ENCODE data around the gene ATM.

The ATM gene

GRCh38 chr11:108222574-108223347 is at the start of gene ATM, which contains the start of gene NPAT:
Gene ATM (plus strand): TSS chr11:108223067. CDS start chr11:108227625, 4,558 bp downstream.
Gene NPAT (minus strand): TSS chr11:108222638. CDS start chr11:108222536, 102 bp downstream.
- DNase-seq, result peak; percentile 97 to 98

GRCh38 chr11:108177570-108177969 is 45.3 kb upstream of the ATM start:
- no peak for DNase-seq

GRCh38 chr11:108193725-108194124 is 29.1 kb upstream of the ATM start:
- DNase-seq, result no peak

GRCh38 chr11:108196901-108197300 is 26.0 kb upstream of the ATM start:
- no peak for DNase-seq

GRCh38 chr11:108197351-108197750 is 25.5 kb upstream of the ATM start:
- DNase-seq, result no peak

GRCh38 chr11:108198833-108199232 is 24.0 kb upstream of the ATM start:
- DNase-seq, result no peak

GRCh38 chr11:108199446-108200321 is 23.2 kb upstream of the ATM start:
- DNase-seq, result peak; percentile 74 to 81

GRCh38 chr11:108203075-108203474 is 19.8 kb upstream of the ATM start:
- DNase-seq, result no peak

- DNase-seq, result no peak
These were observed 18.5 kb upstream of the ATM start for GRCh38 chr11:108204376-108204775.

GRCh38 chr11:108204929-108205499 is 17.9 kb upstream of the ATM start:
- DNase-seq, result no peak

- DNase-seq, result no peak
These were observed 16.7 kb upstream of the ATM start for GRCh38 chr11:108206171-108206570.

GRCh38 chr11:108206969-108207682 is 15.7 kb upstream of the ATM start:
- no peak for DNase-seq

- no peak for DNase-seq
These were observed 15.2 kb upstream of the ATM start for GRCh38 chr11:108207683-108208060.

- DNase-seq, result no peak
These were observed 12.4 kb upstream of the ATM start for GRCh38 chr11:108210441-108210840.

GRCh38 chr11:108213784-108214183 is 9.1 kb upstream of the ATM start:
- no peak for DNase-seq

GRCh38 chr11:108216988-108217387 is 5.9 kb upstream of the ATM start:
- DNase-seq, result no peak

- no peak for DNase-seq
These were observed 4.4 kb upstream of the ATM start for GRCh38 chr11:108218455-108218854.

- DNase-seq, result no peak
These were observed 3.7 kb upstream of the ATM start for GRCh38 chr11:108218912-108219783.

GRCh38 chr11:108220721-108221336 is 2.0 kb upstream of the ATM start:
- DNase-seq, result no peak

GRCh38 chr11:108221371-108221770 is 1.5 kb upstream of the ATM start:
- DNase-seq, result no peak

- peak in 1 of 2 experiments; percentile 32 for DNase-seq
These were observed 825 bp upstream of the ATM start for GRCh38 chr11:108221911-108222573.

Data from activated CD4-positive, alpha-beta T cell treated with anti-CD3 and anti-CD28 coated beads, Interleukin-2, amount 50 U/mL, for 48 hours (primary cell).